Activated CD4-positive, alpha-beta T cell treated with anti-CD3 and anti-CD28 coated beads, Interleukin-2, amount 10 ng/mL, durations not matched to agents 7 days and 5 days (primary cell): ENCODE results near the gene PPID. TPM values are rescaled to one million over a fixed set of nuclear protein-coding genes. Genes with fewer than 3 reads are reported as not detected.
"Not testable (repeated sequence)": the region's sequence is repeated elsewhere in the genome, so short reads cannot be mapped to it uniquely, and the experiment has no call there.

Experiments
- CTCF ChIA-PET: fragments of 350-600 bp; sonication (Branson Sonifier 250); formaldehyde crosslinking; loops from one replicate; lab custom pipeline; 2021; ENCODE audit warnings: antibody characterized with exemption; lab: Charles Lee
- POLR2A ChIA-PET: fragments of 350-600 bp; sonication (Branson Sonifier 250); formaldehyde crosslinking; loops from one replicate; lab custom pipeline; 2021; ENCODE audit warnings: antibody characterized with exemption; lab: Charles Lee
- DNase-seq: peaks from one replicate; pipeline ENCODE4 v3.0.0-alpha.2; 2020
- H3K27ac Mint-ChIP-seq: one replicate; pipeline ENCODE4 v1.8.0; 2021; ENCODE audit warnings: mild to moderate bottlenecking, moderate library complexity, mixed read lengths
- H3K27me3 Mint-ChIP-seq: one replicate; pipeline ENCODE4 v1.8.0; 2021; ENCODE audit warnings: mixed read lengths
- H3K36me3 Mint-ChIP-seq: one replicate; pipeline ENCODE4 v1.8.0; 2021; ENCODE audit warnings: low read depth, mixed read lengths
- H3K4me1 Mint-ChIP-seq: one replicate; pipeline ENCODE4 v1.8.0; 2021; ENCODE audit warnings: mixed read lengths
- H3K4me3 Mint-ChIP-seq: one replicate; pipeline ENCODE4 v1.8.0; 2021; ENCODE audit warnings: mild to moderate bottlenecking, moderate library complexity, mixed read lengths
- H3K9me3 Mint-ChIP-seq: one replicate; pipeline ENCODE4 v1.8.0; 2021; ENCODE audit warnings: mixed read lengths
- total RNA-seq, 2 experiments: library from RNA; stranded (reverse); gene quantifications; one replicate each; pipeline ENCODE4 v1.2.3, GENCODE V29; 2021

PPID gene
- 10 to 100 TPM; 35.5 to 41.3 TPM for total RNA-seq

- CTCF ChIA-PET = interaction anchor here (1.4 kb wide), 1 partner anchor 134 kb away, joined by 3 read pairs; no protein-coding TSS in a partner anchor
- peak; percentile 84 for DNase-seq
- H3K4me3 Mint-ChIP-seq = peak within 1 kb of the TSS; percentile 86
- H3K9me3 Mint-ChIP-seq = no peaks in the 10 kb centered on the region
- H3K27me3 Mint-ChIP-seq = no peaks in the 10 kb centered on the region
- H3K4me1 Mint-ChIP-seq = peaks cover 48% of the 10 kb centered on the region
- POLR2A ChIA-PET = no interaction called here
- H3K36me3 Mint-ChIP-seq = peaks cover 29% of the 10 kb centered on the region
- peak within 1 kb of the TSS; percentile 96 for H3K27ac Mint-ChIP-seq
These were observed at the start of gene PPID for GRCh38 chr4:158722917-158723793. Gene PPID, minus strand, starts transcription at chr4:158723396. Its CDS starts 108 bp downstream, at chr4:158723288.

- DNase-seq = no peak
- Mint-ChIP-seq H3K4me3 (no peak overlapping the region), H3K9me3 (no peaks in the 10 kb centered on the region), H3K27me3 (no peaks in the 10 kb centered on the region), H3K4me1 (peaks cover 52% of the 10 kb centered on the region), H3K36me3 (peaks cover 12% of the 10 kb centered on the region), H3K27ac (no peak overlapping the region)
- ChIA-PET POLR2A (no interaction called here), CTCF (interaction anchor here (0.5 kb wide), 1 partner anchor 34 kb away, joined by 3 read pairs; no protein-coding TSS in a partner anchor)
These were observed 48.6 kb upstream of the PPID start for GRCh38 chr4:158771776-158772175.

GRCh38 chr4:158770671-158771070 lies 47.5 kb upstream of the PPID start:
- DNase-seq = no peak
- ChIA-PET POLR2A (no interaction called here), CTCF (no interaction called here)
- H3K4me3 Mint-ChIP-seq = peak overlapping the region; percentile 99
- peaks cover 12% of the 10 kb centered on the region for H3K36me3 Mint-ChIP-seq
- H3K27ac Mint-ChIP-seq = no peak overlapping the region
- peaks cover 51% of the 10 kb centered on the region for H3K4me1 Mint-ChIP-seq
- no peaks in the 10 kb centered on the region for H3K9me3 Mint-ChIP-seq
- peaks cover 4% of the 10 kb centered on the region for H3K27me3 Mint-ChIP-seq

GRCh38 chr4:158769175-158769921 lies 46.2 kb upstream of the PPID start:
- Mint-ChIP-seq H3K4me3 (peak overlapping the region; percentile 99), H3K9me3 (no peaks in the 10 kb centered on the region), H3K36me3 (peaks cover 10% of the 10 kb centered on the region), H3K27ac (peak overlapping the region; percentile 98), H3K27me3 (peaks cover 4% of the 10 kb centered on the region), H3K4me1 (peaks cover 43% of the 10 kb centered on the region)
- peak; percentile 52 for DNase-seq
- CTCF ChIA-PET = interaction anchor here (0.9 to 1.7 kb wide), 3 partner anchors 13 to 236 kb away, joined by 4 to 8 read pairs (median 4); no protein-coding TSS in a partner anchor
- POLR2A ChIA-PET = no interaction called here

- peaks cover 10% of the 10 kb centered on the region for H3K36me3 Mint-ChIP-seq
- peak within 1 kb of the TSS; percentile 99 for H3K4me3 Mint-ChIP-seq
- peak; percentile 72 for DNase-seq
- ChIA-PET POLR2A (no interaction called here), CTCF (interaction anchor here (0.9 to 1.7 kb wide), 3 partner anchors 14 to 237 kb away, joined by 3 to 8 read pairs (median 4); no protein-coding TSS in a partner anchor)
- H3K9me3 Mint-ChIP-seq = no peaks in the 10 kb centered on the region
- peaks cover 43% of the 10 kb centered on the region for H3K4me1 Mint-ChIP-seq
- peaks cover 4% of the 10 kb centered on the region for H3K27me3 Mint-ChIP-seq
- H3K27ac Mint-ChIP-seq = peak within 1 kb of the TSS; percentile 98
These were observed 45.5 kb upstream of the PPID start, which contains the start of gene FNIP2 for GRCh38 chr4:158768555-158769174. Gene FNIP2, plus strand, starts transcription at chr4:158769026. Its CDS starts 187 bp downstream, at chr4:158769213.

- Mint-ChIP-seq H3K27ac (peak overlapping the region; percentile 84), H3K4me1 (peaks cover 38% of the 10 kb centered on the region), H3K4me3 (peak overlapping the region; percentile 77), H3K36me3 (peaks cover 8% of the 10 kb centered on the region), H3K9me3 (no peaks in the 10 kb centered on the region), H3K27me3 (peaks cover 4% of the 10 kb centered on the region)
- ChIA-PET POLR2A (no interaction called here), CTCF (interaction anchor here (1.3 kb wide), 1 partner anchor 59 kb away, joined by 3 read pairs; no protein-coding TSS in a partner anchor)
- no peak for DNase-seq
These were observed 44.3 kb upstream of the PPID start for GRCh38 chr4:158767451-158767850.

GRCh38 chr4:158766434-158767044 lies 43.3 kb upstream of the PPID start:
- H3K27me3 Mint-ChIP-seq = peaks cover 4% of the 10 kb centered on the region

GRCh38 chr4:158763462-158763861 lies 40.3 kb upstream of the PPID start:
- DNase-seq = no peak
- peaks cover 9% of the 10 kb centered on the region for H3K4me1 Mint-ChIP-seq
- no peak overlapping the region for H3K27ac Mint-ChIP-seq
- peaks cover 4% of the 10 kb centered on the region for H3K27me3 Mint-ChIP-seq
- CTCF ChIA-PET = interaction anchor here (0.9 to 1.7 kb wide), 3 partner anchors 20 to 56 kb away, joined by 3 to 4 read pairs (median 3); no protein-coding TSS in a partner anchor
- H3K9me3 Mint-ChIP-seq = no peaks in the 10 kb centered on the region
- no peak overlapping the region for H3K4me3 Mint-ChIP-seq
- H3K36me3 Mint-ChIP-seq = no peaks in the 10 kb centered on the region
- POLR2A ChIA-PET = no interaction called here

More at GRCh38 chr4:158766434-158767044, 43.3 kb upstream of the PPID start:
- Mint-ChIP-seq H3K4me1 (peaks cover 31% of the 10 kb centered on the region), H3K36me3 (peaks cover 5% of the 10 kb centered on the region), H3K4me3 (no peak overlapping the region), H3K9me3 (no peaks in the 10 kb centered on the region), H3K27ac (no peak overlapping the region)
- ChIA-PET CTCF (interaction anchor here (0.7 to 0.8 kb wide), 2 partner anchors 9 to 64 kb away, joined by 3 to 4 read pairs; no protein-coding TSS in a partner anchor), POLR2A (no interaction called here)
- no peak for DNase-seq

- no peak for DNase-seq
- no peak overlapping the region for H3K27ac Mint-ChIP-seq
- ChIA-PET CTCF (interaction anchor here (0.6 to 1.8 kb wide), 4 partner anchors 21 to 82 kb away, joined by 3 to 4 read pairs (median 3); no protein-coding TSS in a partner anchor), POLR2A (no interaction called here)
- H3K9me3 Mint-ChIP-seq = no peaks in the 10 kb centered on the region
- H3K27me3 Mint-ChIP-seq = peaks cover 7% of the 10 kb centered on the region
- no peaks in the 10 kb centered on the region for H3K36me3 Mint-ChIP-seq
- no peak overlapping the region for H3K4me3 Mint-ChIP-seq
- H3K4me1 Mint-ChIP-seq = peaks cover under 1% of the 10 kb centered on the region
These were observed 39.4 kb upstream of the PPID start for GRCh38 chr4:158762553-158762952.

GRCh38 chr4:158760866-158761265 lies 37.7 kb upstream of the PPID start:
- peaks cover 8% of the 10 kb centered on the region for H3K27me3 Mint-ChIP-seq
- no peak overlapping the region for H3K27ac Mint-ChIP-seq
- CTCF ChIA-PET = interaction anchor here (0.7 to 1.8 kb wide), 2 partner anchors 21 to 84 kb away, joined by 3 read pairs; no protein-coding TSS in a partner anchor
- no peak overlapping the region for H3K4me3 Mint-ChIP-seq
- no peaks in the 10 kb centered on the region for H3K36me3 Mint-ChIP-seq
- H3K4me1 Mint-ChIP-seq = no peaks in the 10 kb centered on the region
- no peaks in the 10 kb centered on the region for H3K9me3 Mint-ChIP-seq
- POLR2A ChIA-PET = no interaction called here
- DNase-seq = no peak

- DNase-seq, H3K27ac Mint-ChIP-seq, H3K4me3 Mint-ChIP-seq, H3K9me3 Mint-ChIP-seq, H3K36me3 Mint-ChIP-seq, POLR2A ChIA-PET, H3K4me1 Mint-ChIP-seq, CTCF ChIA-PET: not testable (repeated sequence)
- H3K27me3 Mint-ChIP-seq = peaks cover 14% of the 10 kb centered on the region
These were observed 36.3 kb upstream of the PPID start for GRCh38 chr4:158759539-158759938.
